H9 (cell line): ENCODE measurements around the gene NFKBIA. TPM values are rescaled to one million over a fixed set of nuclear protein-coding genes. Genes with fewer than 3 reads are reported as not detected.
A peak's percentile ranks its signal among the peaks of the same experiment; 100 is the strongest.
"Not testable (repeated sequence)": the region's sequence is repeated elsewhere in the genome, so short reads cannot be mapped to it uniquely, and the experiment has no call there.

Experiments used
- DNase-seq: peaks from one replicate; pipeline ENCODE4 v3.0.0-alpha.2; 2017
- H2AFZ ChIP-seq: one replicate; pipeline ENCODE4 v1.6.1; 2013; ENCODE audit warnings: mild to moderate bottlenecking, low read length, control low read depth, moderate library complexity
- H2AK5ac ChIP-seq: 2 replicates; pipeline ENCODE4 v1.6.1; 2013; ENCODE audit warnings: low read length, control low read depth, mixed read lengths; ENCODE audit not compliant: insufficient read length
- H2BK120ac ChIP-seq: one replicate; pipeline ENCODE4 v1.6.1; 2013; ENCODE audit warnings: low read depth, mild to moderate bottlenecking, low read length, control low read depth, inconsistent platforms; ENCODE audit not compliant: poor library complexity, severe bottlenecking
- H2BK12ac ChIP-seq: 2 replicates; pipeline ENCODE4 v1.6.1; 2013; ENCODE audit warnings: low read length, control low read depth, mixed read lengths, low read depth; ENCODE audit not compliant: insufficient read length
- H2BK15ac ChIP-seq: 2 replicates; pipeline ENCODE4 v1.6.1; 2013; ENCODE audit warnings: low read depth, low read length, control low read depth
- H2BK20ac ChIP-seq: one replicate; pipeline ENCODE4 v1.6.1; 2013; ENCODE audit warnings: low read depth, mild to moderate bottlenecking, low read length, control low read depth, inconsistent platforms; ENCODE audit not compliant: poor library complexity, severe bottlenecking
- H2BK5ac ChIP-seq: 2 replicates; pipeline ENCODE4 v1.6.1; 2013; ENCODE audit warnings: low read length, control low read depth, mixed read lengths; ENCODE audit not compliant: insufficient read length
- H3K14ac ChIP-seq: 2 replicates; pipeline ENCODE4 v1.6.1; 2013; ENCODE audit warnings: low read length, control low read depth; ENCODE audit not compliant: insufficient read depth
- H3K18ac ChIP-seq: 2 replicates; pipeline ENCODE4 v1.6.1; 2013; ENCODE audit warnings: low read depth, mild to moderate bottlenecking, mixed read lengths, low read length, control low read depth; ENCODE audit not compliant: insufficient read length
- H3K23ac ChIP-seq: 2 replicates; pipeline ENCODE4 v1.6.1; 2013; ENCODE audit warnings: low read length, control low read depth, mixed read lengths, low read depth; ENCODE audit not compliant: insufficient read length
- H3K23me2 ChIP-seq: 2 replicates; pipeline ENCODE4 v1.6.1; 2013; ENCODE audit warnings: low read depth, mild to moderate bottlenecking, mixed read lengths, low read length, control low read depth; ENCODE audit not compliant: insufficient read length, poor library complexity, severe bottlenecking
- H3K27ac ChIP-seq: 2 replicates; pipeline ENCODE4 v1.5.1; 2013; ENCODE audit warnings: low read length, control low read depth, mixed read lengths, low read depth; ENCODE audit not compliant: insufficient read length
- H3K27me3 ChIP-seq: 2 replicates; pipeline ENCODE4 v1.6.1; 2013; ENCODE audit warnings: low read length, control low read depth, inconsistent platforms; ENCODE audit not compliant: insufficient read depth
- H3K4ac ChIP-seq: 2 replicates; pipeline ENCODE4 v1.6.1; 2013; ENCODE audit warnings: low read depth, mild to moderate bottlenecking, control low read depth, inconsistent platforms, low read length, moderate library complexity
- H3K4me1 ChIP-seq: 2 replicates; pipeline ENCODE4 v1.6.1; 2013; ENCODE audit warnings: low read length, control low read depth, inconsistent platforms; ENCODE audit not compliant: insufficient read depth
- H3K4me2 ChIP-seq: 2 replicates; pipeline ENCODE4 v1.6.1; 2013; ENCODE audit warnings: low read length, control low read depth, mixed read lengths; ENCODE audit not compliant: insufficient read length, insufficient read depth
- H3K56ac ChIP-seq: 2 replicates; pipeline ENCODE4 v1.6.1; 2013; ENCODE audit warnings: low read depth, mild to moderate bottlenecking, mixed read lengths, low read length, control low read depth; ENCODE audit not compliant: insufficient read length
- H3K79me1 ChIP-seq: 2 replicates; pipeline ENCODE4 v1.6.1; 2013; ENCODE audit warnings: low read depth, mild to moderate bottlenecking, moderate library complexity, low read length, control low read depth, inconsistent platforms; ENCODE audit not compliant: insufficient read depth, poor library complexity, severe bottlenecking
- H3K79me2 ChIP-seq: 2 replicates; pipeline ENCODE4 v1.6.1; 2013; ENCODE audit warnings: low read length, control low read depth, inconsistent platforms; ENCODE audit not compliant: insufficient read depth
- H3K9ac ChIP-seq: 2 replicates; pipeline ENCODE4 v1.6.1; 2013; ENCODE audit warnings: low read length, control low read depth, mixed read lengths; ENCODE audit not compliant: insufficient read length; ENCODE audit errors: extremely low read depth
- H3K9me3 ChIP-seq: one replicate; pipeline ENCODE4 v1.6.1; 2013; ENCODE audit warnings: low read depth, low read length, inconsistent platforms; ENCODE audit not compliant: control insufficient read depth
- H3T11ph ChIP-seq: one replicate; pipeline ENCODE4 v1.6.1; 2013; ENCODE audit warnings: mild to moderate bottlenecking, low read length, control low read depth, inconsistent platforms
- H4K20me1 ChIP-seq: one replicate; pipeline ENCODE4 v1.6.1; 2013; ENCODE audit not compliant: control insufficient read depth, insufficient read length, insufficient read depth
- H4K5ac ChIP-seq: 2 replicates; pipeline ENCODE4 v1.6.1; 2013; ENCODE audit warnings: low read depth, mild to moderate bottlenecking, mixed read lengths, low read length, control low read depth; ENCODE audit not compliant: insufficient read length
- H4K8ac ChIP-seq: replicated peaks from 2 replicates; pipeline ENCODE4 v1.6.1; 2013; ENCODE audit warnings: low read length, control low read depth, mixed read lengths, low read depth; ENCODE audit not compliant: insufficient read length
- H4K91ac ChIP-seq: 2 replicates; pipeline ENCODE4 v1.6.1; 2013; ENCODE audit warnings: low read depth, mild to moderate bottlenecking, moderate library complexity, mixed read lengths, low read length, control low read depth; ENCODE audit not compliant: insufficient read length
- H3K27ac Mint-ChIP-seq, 3 experiments: 2 replicates in 2 of 3; 3 replicates in 1 of 3; pipeline ENCODE4 v1.8.0; 2020 to 2021; ENCODE audit warnings: mixed read lengths in 3 of 3, mild to moderate bottlenecking in 1 of 3, moderate library complexity in 1 of 3
- H3K27me3 Mint-ChIP-seq: 2 replicates; pipeline ENCODE4 v1.8.0; 2021; ENCODE audit warnings: low read depth, mild to moderate bottlenecking, moderate library complexity, mixed read lengths
- H3K36me3 Mint-ChIP-seq, 3 experiments: 2 replicates in 2 of 3; 3 replicates in 1 of 3; pipeline ENCODE4 v1.8.0; 2020 to 2021; ENCODE audit warnings: low read depth in 3 of 3, mixed read lengths in 3 of 3; ENCODE audit not compliant: insufficient read depth in 1 of 3
- H3K4me1 Mint-ChIP-seq, 2 experiments: 2 replicates each; pipeline ENCODE4 v1.8.0; 2020; ENCODE audit warnings: mixed read lengths in 2 of 2
- H3K4me3 Mint-ChIP-seq, 2 experiments: 2 replicates in 1 of 2; 3 replicates in 1 of 2; pipeline ENCODE4 v1.8.0; 2020 to 2021; ENCODE audit warnings: mild to moderate bottlenecking in 2 of 2, mixed read lengths in 2 of 2, moderate library complexity in 1 of 2
- H3K9me3 Mint-ChIP-seq, 2 experiments: 2 replicates in 1 of 2; 3 replicates in 1 of 2; pipeline ENCODE4 v1.8.0; 2020; ENCODE audit warnings: mild to moderate bottlenecking in 2 of 2, mixed read lengths in 2 of 2, moderate library complexity in 1 of 2
- CTCF ChIP-seq: fragments of 200-600 bp; sonication (generic); conservative IDR thresholded peaks from 3 replicates; pipeline ENCODE4 v1.8.0; 2021; ENCODE audit warnings: antibody characterized with exemption, mild to moderate bottlenecking
- WGBS: extraction: QIAGEN DNeasy Blood & Tissue Kit; methylation state at CpG from one replicate; pipeline ENCODE4 v1.1.7; 2013; ENCODE audit warnings: missing lambda C conversion rate, low lambda C conversion rate, mixed read lengths; ENCODE audit not compliant: insufficient read length; ENCODE audit errors: extremely low coverage; 5-methylcytosine and 5-hydroxymethylcytosine counted together
- total RNA-seq: library from RNA; stranded (reverse); gene quantifications from 2 replicates; pipeline ENCODE4 v1.2.1, GENCODE V29; 2021

The NFKBIA gene
- total RNA-seq, 1 experiment from 2014 or later: 38.4 TPM

GRCh38 chr14:35398071-35398584 is 6.4 kb downstream of the NFKBIA start:
- Mint-ChIP-seq H3K4me1 (peaks cover 45 to 46% of the 10 kb centered on the region in 2 experiments), H3K27ac (peak overlapping the region in 2 of 3 experiments; percentile 54 to 94; a peak in 6 of 7 replicates), H3K36me3 (peaks cover 16 to 38% (median 33%) of the 10 kb centered on the region in 3 experiments; a peak in 6 of 7 replicates), H3K27me3 (no peaks in the 10 kb centered on the region), H3K4me3 (no peak overlapping the region), H3K9me3 (no peaks in the 10 kb centered on the region)
- Histone ChIP-seq H3K9me3 (no peaks in the 10 kb centered on the region), H3K23ac (no peak overlapping the region), H4K8ac (no peak overlapping the region), H3K27me3 (no peaks in the 10 kb centered on the region), H2BK120ac (no peak overlapping the region), H3K4me1 (peaks cover 3% of the 10 kb centered on the region), H2AFZ (no peak overlapping the region), H2AK5ac (no peak overlapping the region), H4K91ac (no peak overlapping the region), H2BK15ac (no peak overlapping the region), H4K20me1 (no peaks in the 10 kb centered on the region), H2BK12ac (no peak overlapping the region), H3K27ac (peak overlapping the region; percentile 66), H3K79me2 (no peaks in the 10 kb centered on the region), H3K14ac (no peak overlapping the region), H2BK20ac (no peak overlapping the region), H3K79me1 (no peaks in the 10 kb centered on the region), H3K9ac (no peak overlapping the region), H4K5ac (no peak overlapping the region), H2BK5ac (no peak overlapping the region), H3K4ac (no peak overlapping the region), H3K56ac (no peak overlapping the region), H3K23me2 (no peaks in the 10 kb centered on the region), H3K18ac (no peak overlapping the region), H3K4me2 (peak overlapping the region; percentile 22), H3T11ph (no peak overlapping the region)
- no peak for TF ChIP-seq CTCF
- WGBS: no CpG with 5 or more reads among the region's 4 CpGs
- DNase-seq: no peak

- not testable (repeated sequence) for H3K4ac ChIP-seq, H3K9me3 Mint-ChIP-seq, H2BK5ac ChIP-seq, H3K56ac ChIP-seq, H3K9me3 ChIP-seq, H3K27ac ChIP-seq, H4K20me1 ChIP-seq, DNase-seq, H2BK20ac ChIP-seq, H3K79me2 ChIP-seq, H3K23me2 ChIP-seq, H3K4me2 ChIP-seq, H3T11ph ChIP-seq, H4K8ac ChIP-seq, H4K5ac ChIP-seq, H3K4me1 ChIP-seq, H3K18ac ChIP-seq, H2BK12ac ChIP-seq, H3K27me3 ChIP-seq, H2AFZ ChIP-seq, H3K9ac ChIP-seq, H3K14ac ChIP-seq, H3K4me3 Mint-ChIP-seq, H4K91ac ChIP-seq, H2BK120ac ChIP-seq, H2BK15ac ChIP-seq, H3K79me1 ChIP-seq, H2AK5ac ChIP-seq, H3K27me3 Mint-ChIP-seq, H3K23ac ChIP-seq
- Mint-ChIP-seq H3K27ac (peak overlapping the region in 1 of 3 experiments; percentile 69; a peak in 1 of 7 replicates), H3K36me3 (peaks cover 7 to 22% (median 17%) of the 10 kb centered on the region in 3 experiments; a peak in 6 of 7 replicates), H3K4me1 (peaks cover 36 to 40% of the 10 kb centered on the region in 2 experiments)
- no CpG with 5 or more reads among the region's 7 CpGs for WGBS
These were observed 7.9 kb downstream of the NFKBIA start for GRCh38 chr14:35396610-35397009.
